ENCODE results near the gene BRIP1.

DNA sequence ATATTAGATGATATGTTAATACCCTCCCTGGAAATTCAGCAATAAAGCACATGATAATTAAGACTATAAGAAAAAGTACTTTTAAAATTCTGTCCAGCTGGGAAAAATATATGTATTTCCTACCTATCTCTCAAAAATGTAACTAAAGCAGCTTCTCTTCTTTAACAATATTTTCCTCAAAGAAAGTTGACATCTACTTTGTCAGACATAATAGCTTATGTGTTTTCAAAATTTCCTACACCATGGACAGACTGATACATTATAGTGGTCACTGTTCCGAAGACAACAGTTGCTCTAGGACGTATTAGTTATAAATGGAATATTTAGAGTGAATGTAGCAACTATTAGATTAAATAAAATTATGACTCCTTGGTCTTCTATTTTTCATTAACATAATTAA lies 140.9 kb downstream of the BRIP1 start:
- no peak for TF ChIP-seq POLR2A (IDR thresholded peaks at IDR 0.05)
- TF ChIP-seq, protein P1, sequence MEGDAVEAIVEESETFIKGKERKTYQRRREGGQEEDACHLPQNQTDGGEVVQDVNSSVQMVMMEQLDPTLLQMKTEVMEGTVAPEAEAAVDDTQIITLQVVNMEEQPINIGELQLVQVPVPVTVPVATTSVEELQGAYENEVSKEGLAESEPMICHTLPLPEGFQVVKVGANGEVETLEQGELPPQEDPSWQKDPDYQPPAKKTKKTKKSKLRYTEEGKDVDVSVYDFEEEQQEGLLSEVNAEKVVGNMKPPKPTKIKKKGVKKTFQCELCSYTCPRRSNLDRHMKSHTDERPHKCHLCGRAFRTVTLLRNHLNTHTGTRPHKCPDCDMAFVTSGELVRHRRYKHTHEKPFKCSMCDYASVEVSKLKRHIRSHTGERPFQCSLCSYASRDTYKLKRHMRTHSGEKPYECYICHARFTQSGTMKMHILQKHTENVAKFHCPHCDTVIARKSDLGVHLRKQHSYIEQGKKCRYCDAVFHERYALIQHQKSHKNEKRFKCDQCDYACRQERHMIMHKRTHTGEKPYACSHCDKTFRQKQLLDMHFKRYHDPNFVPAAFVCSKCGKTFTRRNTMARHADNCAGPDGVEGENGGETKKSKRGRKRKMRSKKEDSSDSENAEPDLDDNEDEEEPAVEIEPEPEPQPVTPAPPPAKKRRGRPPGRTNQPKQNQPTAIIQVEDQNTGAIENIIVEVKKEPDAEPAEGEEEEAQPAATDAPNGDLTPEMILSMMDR (IDR thresholded peaks at IDR 0.05): no peak

Measured in testis (tissue), 2 donors.